Suprapubic skin (tissue), 4 donors: Measurements from ENCODE around the gene EPB41L4B.

Experiments used
- POLR2A ChIP-seq, 2 donors: fragments of 450-650 bp; IDR thresholded peaks; one replicate each; pipeline ENCODE4 v1.6.1; 2017; ENCODE audit warnings: antibody characterized with exemption in 2 of 2, mild to moderate bottlenecking in 2 of 2, moderate library complexity in 2 of 2
- POLR2AphosphoS5 ChIP-seq, 3 donors: sonication (generic); formaldehyde crosslinking; IDR thresholded peaks; one replicate each; pipeline ENCODE4 v1.6.1; 2017; ENCODE audit warnings: antibody characterized with exemption in 3 of 3
- TF ChIP-seq, protein P1 (sequence below), 2 donors: fragments of 200-600 bp in 1 of 2; fragments of 450-650 bp in 1 of 2; sonication (generic) in 1 of 2; IDR thresholded peaks; one replicate each; pipeline ENCODE4 v1.5.1; 2016 to 2019; ENCODE audit warnings: antibody characterized with exemption in 2 of 2, mild to moderate bottlenecking in 1 of 2, moderate library complexity in 1 of 2

DNA sequence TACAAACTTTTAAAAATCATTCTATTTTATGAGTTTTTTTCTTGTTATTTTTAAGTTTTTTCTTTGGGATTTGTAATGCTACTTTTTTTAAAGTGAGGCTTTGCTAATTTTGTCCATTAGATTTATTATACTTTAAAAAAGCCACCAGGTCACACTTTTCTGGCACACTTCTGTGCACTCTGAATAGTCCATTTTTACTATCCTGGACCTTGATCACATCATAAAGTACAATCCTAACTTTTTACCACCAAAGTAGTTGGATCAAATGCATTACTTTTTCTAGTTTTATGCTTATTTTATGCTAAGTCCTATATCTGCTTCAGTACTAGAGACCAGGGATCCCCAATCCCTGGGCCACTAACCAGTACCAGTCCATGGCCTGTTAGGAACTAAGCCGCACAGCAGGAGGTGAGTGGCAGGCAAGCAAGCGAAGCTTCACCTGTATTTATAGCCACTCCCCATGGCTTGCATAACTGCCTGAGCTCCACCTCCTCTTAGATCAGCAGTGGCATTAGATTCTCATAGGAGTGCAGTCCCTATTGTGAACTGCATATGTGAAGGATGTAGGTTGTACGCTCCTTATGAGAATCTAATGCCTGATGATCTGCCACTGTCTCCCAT lies 169.8 kb downstream of the EPB41L4B start:
- no peak for TF ChIP-seq POLR2A (IDR thresholded peaks at IDR 0.05)
- TF ChIP-seq, protein P1, sequence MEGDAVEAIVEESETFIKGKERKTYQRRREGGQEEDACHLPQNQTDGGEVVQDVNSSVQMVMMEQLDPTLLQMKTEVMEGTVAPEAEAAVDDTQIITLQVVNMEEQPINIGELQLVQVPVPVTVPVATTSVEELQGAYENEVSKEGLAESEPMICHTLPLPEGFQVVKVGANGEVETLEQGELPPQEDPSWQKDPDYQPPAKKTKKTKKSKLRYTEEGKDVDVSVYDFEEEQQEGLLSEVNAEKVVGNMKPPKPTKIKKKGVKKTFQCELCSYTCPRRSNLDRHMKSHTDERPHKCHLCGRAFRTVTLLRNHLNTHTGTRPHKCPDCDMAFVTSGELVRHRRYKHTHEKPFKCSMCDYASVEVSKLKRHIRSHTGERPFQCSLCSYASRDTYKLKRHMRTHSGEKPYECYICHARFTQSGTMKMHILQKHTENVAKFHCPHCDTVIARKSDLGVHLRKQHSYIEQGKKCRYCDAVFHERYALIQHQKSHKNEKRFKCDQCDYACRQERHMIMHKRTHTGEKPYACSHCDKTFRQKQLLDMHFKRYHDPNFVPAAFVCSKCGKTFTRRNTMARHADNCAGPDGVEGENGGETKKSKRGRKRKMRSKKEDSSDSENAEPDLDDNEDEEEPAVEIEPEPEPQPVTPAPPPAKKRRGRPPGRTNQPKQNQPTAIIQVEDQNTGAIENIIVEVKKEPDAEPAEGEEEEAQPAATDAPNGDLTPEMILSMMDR (IDR thresholded peaks at IDR 0.05), result no peak
- TF ChIP-seq POLR2AphosphoS5 (IDR thresholded peaks at IDR 0.05), result no peak
